ENCODE results near the gene WDR86.

GRCh38 chr7:151406051-151406875 is 3.6 kb downstream of the WDR86 start:
- TF ChIP-seq CTCF (conservative IDR thresholded peaks at IDR 0.05; ENCODE audit: low read depth in 2 of 2) (no peak), REST (IDR thresholded peaks at IDR 0.05; ENCODE audit: unreplicated experiment) (no peak), POLR2AphosphoS5 (IDR thresholded peaks at IDR 0.05; ENCODE audit: low read depth) (no peak), ZNF114 (CRISPR knock-in tag; IDR thresholded peaks at IDR 0.05) (no peak), ETS1 (IDR thresholded peaks at IDR 0.05) (no peak), NANOG (IDR thresholded peaks at IDR 0.05; ENCODE audit: borderline replicate concordance) (no peak), EZH2phosphoT487 (IDR thresholded peaks at IDR 0.05; ENCODE audit: unreplicated experiment) (no peak), EZH2 (IDR thresholded peaks at IDR 0.05; ENCODE audit: low read depth, unreplicated experiment) (no peak), ZNF462 (CRISPR knock-in tag; IDR thresholded peaks at IDR 0.05) (no peak), ZNF331 (CRISPR knock-in tag; IDR thresholded peaks at IDR 0.05; ENCODE audit: low read depth) (no peak), STAT1 (IDR thresholded peaks at IDR 0.05; ENCODE audit: unreplicated experiment) (no peak)

Measured in GM23338 (cell line).